Right lobe of liver (tissue), 4 donors: ENCODE results near the gene FBLN1.

Experiments
- POLR2A ChIP-seq: fragments of 450-650 bp; IDR thresholded peaks from one replicate; pipeline ENCODE4 v1.6.1; 2017; ENCODE audit warnings: antibody characterized with exemption, mild to moderate bottlenecking
- TF ChIP-seq, protein P1 (sequence below), 4 donors: fragments of 200-600 bp in 3 of 4; fragments of 450-650 bp in 1 of 4; IDR thresholded peaks; one replicate each; pipeline versions ENCODE4 v1.5.1 to v1.8.0; 2016 to 2022; ENCODE audit warnings: antibody characterized with exemption in 4 of 4, mild to moderate bottlenecking in 2 of 4
- donor health status: DM: no; HTN: no; CAD: no.
- donor health status: DM: no; HTN: no; CAD: no.
- donor health status: DM: no; HTN: yes; CAD: no.

DNA sequence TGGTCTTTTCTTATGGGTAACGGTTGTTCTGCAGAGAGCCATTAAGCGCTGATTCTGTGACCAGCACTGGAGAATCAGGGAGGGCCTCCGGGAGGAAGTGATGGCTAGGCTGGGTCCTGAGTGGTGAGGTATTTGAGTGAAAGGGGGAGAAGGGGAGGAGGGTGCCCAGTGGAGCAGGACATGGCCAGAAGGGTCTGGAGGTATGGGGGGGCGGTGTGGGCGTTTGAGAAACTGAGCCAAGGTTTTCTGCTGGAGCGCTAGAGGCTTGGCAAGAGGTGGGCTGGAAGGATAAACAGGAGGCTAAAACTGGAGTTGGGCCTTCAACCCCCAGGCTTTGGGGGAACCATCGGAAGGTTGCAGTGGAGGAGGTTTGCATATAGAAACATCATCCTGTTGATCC lies 72.5 kb downstream of the FBLN1 start:
- TF ChIP-seq, protein P1, sequence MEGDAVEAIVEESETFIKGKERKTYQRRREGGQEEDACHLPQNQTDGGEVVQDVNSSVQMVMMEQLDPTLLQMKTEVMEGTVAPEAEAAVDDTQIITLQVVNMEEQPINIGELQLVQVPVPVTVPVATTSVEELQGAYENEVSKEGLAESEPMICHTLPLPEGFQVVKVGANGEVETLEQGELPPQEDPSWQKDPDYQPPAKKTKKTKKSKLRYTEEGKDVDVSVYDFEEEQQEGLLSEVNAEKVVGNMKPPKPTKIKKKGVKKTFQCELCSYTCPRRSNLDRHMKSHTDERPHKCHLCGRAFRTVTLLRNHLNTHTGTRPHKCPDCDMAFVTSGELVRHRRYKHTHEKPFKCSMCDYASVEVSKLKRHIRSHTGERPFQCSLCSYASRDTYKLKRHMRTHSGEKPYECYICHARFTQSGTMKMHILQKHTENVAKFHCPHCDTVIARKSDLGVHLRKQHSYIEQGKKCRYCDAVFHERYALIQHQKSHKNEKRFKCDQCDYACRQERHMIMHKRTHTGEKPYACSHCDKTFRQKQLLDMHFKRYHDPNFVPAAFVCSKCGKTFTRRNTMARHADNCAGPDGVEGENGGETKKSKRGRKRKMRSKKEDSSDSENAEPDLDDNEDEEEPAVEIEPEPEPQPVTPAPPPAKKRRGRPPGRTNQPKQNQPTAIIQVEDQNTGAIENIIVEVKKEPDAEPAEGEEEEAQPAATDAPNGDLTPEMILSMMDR (IDR thresholded peaks at IDR 0.05): no peak
- TF ChIP-seq POLR2A: no peak
